HCT116 (cell line): Measurements from ENCODE around the gene MTURN.

Source experiments
- EZH2 ChIP-seq: fragments of 200-600 bp; sonication (generic); IDR thresholded peaks from 2 replicates; pipeline ENCODE4 v1.6.1; 2017; ENCODE audit warnings: antibody characterized with exemption, mixed run types
- FOSL1 ChIP-seq: IDR thresholded peaks from 2 replicates; pipeline ENCODE4 v1.6.1; 2012; ENCODE audit warnings: low read depth
- POLR2A ChIP-seq: IDR thresholded peaks from 2 replicates; pipeline ENCODE4 v1.7.0; 2011; ENCODE audit warnings: borderline replicate concordance; ENCODE audit not compliant: insufficient read depth, insufficient read length; ENCODE audit errors: extremely low read depth
- SRF ChIP-seq: IDR thresholded peaks from 2 replicates; pipeline ENCODE4 v1.6.1; 2012; ENCODE audit warnings: low read depth
- TF ChIP-seq, protein P1 (sequence below), 3 experiments: fragments of 200-600 bp in 1 of 3; sonication (generic) in 1 of 3; IDR thresholded peaks in 2 of 3; conservative IDR thresholded peaks in 1 of 3; 2 replicates each; pipeline ENCODE4 v1.5.1; 2012 to 2017; ENCODE audit warnings: low read depth in 2 of 3, low read length in 2 of 3, antibody characterized with exemption in 1 of 3, borderline replicate concordance in 1 of 3, control low read depth in 1 of 3, mild to moderate bottlenecking in 1 of 3, mixed read lengths in 1 of 3, mixed run types in 1 of 3, moderate library complexity in 1 of 3; ENCODE audit not compliant: insufficient read depth in 1 of 3
- TF ChIP-seq, protein P2 (sequence below): IDR thresholded peaks from 2 replicates; pipeline ENCODE4 v1.6.1; 2012

DNA sequence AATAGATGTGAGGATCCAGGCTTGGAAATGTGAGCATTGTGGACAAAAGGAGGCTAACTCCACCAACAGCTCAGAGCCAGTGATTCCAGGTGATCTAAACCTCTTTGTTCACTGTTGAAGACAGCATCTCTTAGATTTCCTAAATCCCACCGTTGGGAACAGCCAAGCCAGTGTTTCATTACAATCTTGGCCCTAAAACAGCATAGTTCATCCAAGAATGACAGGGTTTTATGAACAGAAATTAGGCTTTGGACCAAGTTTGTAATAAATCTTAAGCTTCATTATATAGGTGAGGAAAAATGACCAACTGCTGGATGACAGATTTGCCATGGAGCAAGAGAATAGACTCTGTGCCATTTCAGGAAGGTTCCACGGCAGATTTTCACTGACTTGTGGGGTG lies 65.8 kb downstream of the MTURN start:
- no peak for TF ChIP-seq SRF
- TF ChIP-seq, protein P1, sequence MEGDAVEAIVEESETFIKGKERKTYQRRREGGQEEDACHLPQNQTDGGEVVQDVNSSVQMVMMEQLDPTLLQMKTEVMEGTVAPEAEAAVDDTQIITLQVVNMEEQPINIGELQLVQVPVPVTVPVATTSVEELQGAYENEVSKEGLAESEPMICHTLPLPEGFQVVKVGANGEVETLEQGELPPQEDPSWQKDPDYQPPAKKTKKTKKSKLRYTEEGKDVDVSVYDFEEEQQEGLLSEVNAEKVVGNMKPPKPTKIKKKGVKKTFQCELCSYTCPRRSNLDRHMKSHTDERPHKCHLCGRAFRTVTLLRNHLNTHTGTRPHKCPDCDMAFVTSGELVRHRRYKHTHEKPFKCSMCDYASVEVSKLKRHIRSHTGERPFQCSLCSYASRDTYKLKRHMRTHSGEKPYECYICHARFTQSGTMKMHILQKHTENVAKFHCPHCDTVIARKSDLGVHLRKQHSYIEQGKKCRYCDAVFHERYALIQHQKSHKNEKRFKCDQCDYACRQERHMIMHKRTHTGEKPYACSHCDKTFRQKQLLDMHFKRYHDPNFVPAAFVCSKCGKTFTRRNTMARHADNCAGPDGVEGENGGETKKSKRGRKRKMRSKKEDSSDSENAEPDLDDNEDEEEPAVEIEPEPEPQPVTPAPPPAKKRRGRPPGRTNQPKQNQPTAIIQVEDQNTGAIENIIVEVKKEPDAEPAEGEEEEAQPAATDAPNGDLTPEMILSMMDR (IDR thresholded peaks at IDR 0.05 in 2 of 3, conservative IDR thresholded peaks at IDR 0.05 in 1 of 3; ENCODE audit: borderline replicate concordance in 1 of 3, insufficient read depth in 1 of 3, low read depth in 2 of 3, low read length in 2 of 3), result no peak
- no peak for TF ChIP-seq POLR2A
- TF ChIP-seq FOSL1, result no peak
- TF ChIP-seq, protein P2, sequence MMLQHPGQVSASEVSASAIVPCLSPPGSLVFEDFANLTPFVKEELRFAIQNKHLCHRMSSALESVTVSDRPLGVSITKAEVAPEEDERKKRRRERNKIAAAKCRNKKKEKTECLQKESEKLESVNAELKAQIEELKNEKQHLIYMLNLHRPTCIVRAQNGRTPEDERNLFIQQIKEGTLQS, result no peak
- no peak for TF ChIP-seq EZH2
